Breast epithelium (tissue), 4 donors: ENCODE data around the gene RASL10B. TPM values are rescaled to one million over a fixed set of nuclear protein-coding genes. Genes with fewer than 3 reads are reported as not detected.

Experiments used
- DNase-seq, 2 donors: peaks; one replicate each; pipeline ENCODE4 v3.0.0-alpha.2; 2019; ENCODE audit warnings: low spot score in 2 of 2
- H3K27ac ChIP-seq, 2 donors: fragments of 200-600 bp; sonication (generic) in 1 of 2; one replicate each; pipeline ENCODE4 v1.5.1; 2016 to 2019; ENCODE audit warnings: mild to moderate bottlenecking in 1 of 2
- H3K27me3 ChIP-seq, 2 donors: fragments of 200-600 bp; sonication (generic) in 1 of 2; one replicate each; pipeline versions ENCODE4 v1.5.1 to v1.6.0; 2017 to 2019; ENCODE audit warnings: control low read depth in 1 of 2, mild to moderate bottlenecking in 1 of 2
- H3K36me3 ChIP-seq: fragments of 200-600 bp; one replicate; pipeline ENCODE4 v1.5.1; 2019
- H3K4me1 ChIP-seq, 2 donors: fragments of 200-600 bp; sonication (generic); one replicate each; pipeline ENCODE4 v1.5.1; 2016 to 2019; ENCODE audit warnings: control low read depth in 1 of 2
- H3K4me3 ChIP-seq, 3 donors: fragments of 200-600 bp; sonication (generic); 1 replicate in 2 of 3; 2 replicates in 1 of 3; pipeline ENCODE4 v1.5.1; 2016 to 2019; ENCODE audit warnings: mild to moderate bottlenecking in 3 of 3, moderate library complexity in 2 of 3
- H3K9me3 ChIP-seq, 2 donors: fragments of 200-600 bp; sonication (generic) in 1 of 2; one replicate each; pipeline ENCODE4 v1.5.1; 2016 to 2019; ENCODE audit warnings: control low read depth in 1 of 2
- CTCF ChIP-seq, 3 donors: fragments of 450-650 bp; IDR thresholded peaks; one replicate each; pipeline ENCODE4 v1.5.1; 2016 to 2017; ENCODE audit warnings: antibody characterized with exemption in 3 of 3, mild to moderate bottlenecking in 3 of 3, moderate library complexity in 3 of 3
- POLR2A ChIP-seq: fragments of 450-650 bp; IDR thresholded peaks from one replicate; pipeline ENCODE4 v1.6.1; 2016; ENCODE audit warnings: antibody characterized with exemption, mild to moderate bottlenecking, moderate library complexity
- POLR2AphosphoS5 ChIP-seq, 3 donors: sonication (generic); formaldehyde crosslinking; IDR thresholded peaks; one replicate each; pipeline ENCODE4 v1.6.1; 2017; ENCODE audit warnings: antibody characterized with exemption in 3 of 3
- intact Hi-C: fragments of 100-400 bp; cut with DNase I; formaldehyde crosslinking; loops from one replicate; pipeline ENCODE4 v1.15.1; 2023; ENCODE audit warnings: low total_unique reads
- total RNA-seq, 3 donors: library from RNA; depleted of rRNA; stranded (reverse); fragments of >200 nt; gene quantifications; one replicate each; pipeline ENCODE4 v1.1.0, GENCODE V29; 2016

RASL10B gene
- total RNA-seq, 3 donors from 2014 or later, result 5.9 to 27.8 (median 11.1) TPM

GRCh38 chr17:35774499-35774898 lies 43.1 kb downstream of the RASL10B start:
- no peaks in the 10 kb centered on the region for H3K9me3 ChIP-seq
- intact Hi-C loops, result no loop called here
- no peak overlapping the region for H3K4me3 ChIP-seq
- no peak overlapping the region for H3K27ac ChIP-seq
- no peaks in the 10 kb centered on the region for H3K36me3 ChIP-seq
- H3K27me3 ChIP-seq, result no peaks in the 10 kb centered on the region
- no peak for DNase-seq
- no peaks in the 10 kb centered on the region for H3K4me1 ChIP-seq
- TF ChIP-seq POLR2A, result no peak
- no peak for TF ChIP-seq POLR2AphosphoS5 (IDR thresholded peaks at IDR 0.05)
- no peak for TF ChIP-seq CTCF (IDR thresholded peaks at IDR 0.05)

GRCh38 chr17:35775039-35775438 lies 43.6 kb downstream of the RASL10B start:
- Histone ChIP-seq H3K4me1 (no peaks in the 10 kb centered on the region), H3K36me3 (no peaks in the 10 kb centered on the region), H3K27me3 (no peaks in the 10 kb centered on the region), H3K4me3 (no peak overlapping the region), H3K9me3 (no peaks in the 10 kb centered on the region), H3K27ac (no peak overlapping the region)
- DNase-seq, result no peak
- TF ChIP-seq POLR2A, result no peak
- no peak for TF ChIP-seq CTCF (IDR thresholded peaks at IDR 0.05)
- TF ChIP-seq POLR2AphosphoS5 (IDR thresholded peaks at IDR 0.05), result no peak
- intact Hi-C loops, result no loop called here

DNA sequence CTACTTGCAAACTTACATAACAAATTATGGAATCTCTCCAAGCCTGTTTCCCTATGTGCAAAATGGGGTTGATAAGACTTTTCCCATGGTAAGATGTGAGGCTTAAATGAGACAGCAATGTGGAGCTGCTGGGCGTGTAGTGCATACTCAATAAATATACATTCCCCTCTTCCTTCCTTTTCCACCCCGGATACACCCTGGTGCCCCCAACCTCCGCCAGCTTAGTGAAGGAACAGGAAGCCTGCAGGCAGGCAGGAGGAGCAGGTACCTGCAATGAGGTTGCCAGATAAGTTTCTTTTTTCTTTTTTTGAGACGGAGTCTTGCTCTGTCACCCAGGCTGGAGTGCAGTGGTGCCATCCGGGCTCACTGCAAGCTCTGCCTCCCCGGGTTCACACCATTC lies 44.1 kb downstream of the RASL10B start:
- intact Hi-C loops, result no loop called here
- TF ChIP-seq POLR2A (no peak), CTCF (IDR thresholded peaks at IDR 0.05) (no peak), POLR2AphosphoS5 (IDR thresholded peaks at IDR 0.05) (no peak)
- Histone ChIP-seq H3K9me3 (no peaks in the 10 kb centered on the region), H3K27me3 (no peaks in the 10 kb centered on the region), H3K27ac (no peak overlapping the region), H3K4me3 (no peak overlapping the region), H3K4me1 (no peaks in the 10 kb centered on the region), H3K36me3 (no peaks in the 10 kb centered on the region)
- no peak for DNase-seq

DNA sequence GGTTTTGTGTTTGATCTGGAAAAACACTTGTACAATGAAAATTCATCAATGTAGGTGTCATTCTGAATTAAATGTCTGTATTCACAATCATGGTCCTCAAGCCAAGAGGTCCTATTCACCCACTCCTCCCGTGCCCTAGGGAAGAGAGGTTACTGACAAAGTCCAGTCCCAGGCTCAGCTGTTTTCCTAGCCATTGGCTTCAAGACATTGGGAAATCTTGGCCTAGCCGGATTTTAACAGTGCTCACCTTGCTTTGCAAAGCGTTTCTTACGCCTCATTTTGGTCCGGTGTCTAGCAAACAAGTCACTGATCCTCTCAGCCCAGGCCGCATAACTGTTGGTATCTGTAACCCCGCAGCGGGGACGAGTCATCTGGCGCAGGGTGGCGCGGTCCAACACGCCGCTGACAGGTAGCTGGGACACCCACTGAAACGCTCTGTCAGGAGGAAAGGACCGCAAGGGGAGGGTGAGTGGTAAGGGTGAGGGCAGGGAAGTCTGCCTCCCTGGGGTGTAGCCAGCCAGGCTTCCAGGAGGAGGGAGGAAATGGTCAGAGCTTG lies 47.3 kb downstream of the RASL10B start:
- intact Hi-C loops, result no loop called here
- H3K36me3 ChIP-seq, result no peaks in the 10 kb centered on the region
- no peak for TF ChIP-seq POLR2A
- TF ChIP-seq CTCF (IDR thresholded peaks at IDR 0.05), result no peak
- no peak for TF ChIP-seq POLR2AphosphoS5 (IDR thresholded peaks at IDR 0.05)
- no peak overlapping the region for H3K27ac ChIP-seq
- no peaks in the 10 kb centered on the region for H3K27me3 ChIP-seq
- no peaks in the 10 kb centered on the region for H3K9me3 ChIP-seq
- DNase-seq, result no peak
- H3K4me1 ChIP-seq, result no peaks in the 10 kb centered on the region
- no peak overlapping the region for H3K4me3 ChIP-seq

DNA sequence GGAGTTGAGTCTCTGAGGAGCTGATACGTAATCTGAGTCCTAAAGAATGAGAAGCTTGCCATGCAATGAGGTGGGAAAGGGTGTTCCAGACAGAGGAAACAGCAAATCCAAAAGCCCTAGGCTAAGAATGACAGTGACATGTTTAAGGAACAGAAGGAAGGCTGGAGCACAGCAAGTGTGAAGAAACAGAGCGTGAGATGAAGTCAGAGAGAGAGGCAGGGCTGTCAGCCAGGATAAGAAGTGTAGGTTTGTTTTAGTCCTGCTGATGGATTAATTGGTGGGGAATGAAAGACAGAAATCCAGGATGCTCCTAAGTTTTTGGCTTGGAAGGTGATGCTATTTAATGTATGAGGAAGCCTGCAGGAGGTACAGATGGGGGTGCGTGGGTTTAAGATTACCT lies 49.5 kb downstream of the RASL10B start:
- H3K27ac ChIP-seq, result no peak overlapping the region
- no peaks in the 10 kb centered on the region for H3K4me1 ChIP-seq
- intact Hi-C loops, result no loop called here
- no peaks in the 10 kb centered on the region for H3K36me3 ChIP-seq
- no peak overlapping the region for H3K4me3 ChIP-seq
- no peaks in the 10 kb centered on the region for H3K27me3 ChIP-seq
- TF ChIP-seq CTCF (IDR thresholded peaks at IDR 0.05) (no peak), POLR2AphosphoS5 (IDR thresholded peaks at IDR 0.05) (no peak), POLR2A (no peak)
- no peak for DNase-seq
- H3K9me3 ChIP-seq, result no peaks in the 10 kb centered on the region
